Stimulated activated CD4-positive, alpha-beta T cell treated with anti-CD3 and anti-CD28 coated beads, Interleukin-4, amount 100 ng/mL, for 1 hour (primary cell): ENCODE data around the gene STK32C.
"Not testable (repeated sequence)": the region's sequence is repeated elsewhere in the genome, so short reads cannot be mapped to it uniquely, and the experiment has no call there.

Experiments used
- DNase-seq: peaks from one replicate; pipeline ENCODE4 v3.0.0-alpha.2; 2020

Gene STK32C

GRCh38 chr10:132316133-132316532 is 8.4 kb upstream of the STK32C start:
- DNase-seq = no peak

DNA sequence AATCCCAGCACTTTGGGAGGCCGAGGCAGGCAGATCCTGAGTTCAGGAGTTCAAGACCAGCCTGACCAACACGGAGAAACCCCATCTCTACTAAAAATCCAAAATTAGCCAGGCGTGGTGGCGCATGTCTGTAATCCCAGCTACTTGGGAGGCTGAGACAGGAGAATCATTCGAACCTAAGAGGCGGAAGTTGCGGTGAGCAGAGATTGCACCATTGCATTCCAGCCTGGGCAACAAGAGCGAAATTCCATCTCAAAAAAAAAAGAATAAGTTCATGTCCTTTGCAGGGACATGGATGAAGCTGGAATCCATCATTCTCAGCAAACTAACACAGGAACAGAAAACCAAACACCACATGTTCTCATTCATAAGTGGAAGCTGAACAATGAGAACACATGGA is 7.1 kb upstream of the STK32C start:
- not testable (repeated sequence) for DNase-seq

DNA sequence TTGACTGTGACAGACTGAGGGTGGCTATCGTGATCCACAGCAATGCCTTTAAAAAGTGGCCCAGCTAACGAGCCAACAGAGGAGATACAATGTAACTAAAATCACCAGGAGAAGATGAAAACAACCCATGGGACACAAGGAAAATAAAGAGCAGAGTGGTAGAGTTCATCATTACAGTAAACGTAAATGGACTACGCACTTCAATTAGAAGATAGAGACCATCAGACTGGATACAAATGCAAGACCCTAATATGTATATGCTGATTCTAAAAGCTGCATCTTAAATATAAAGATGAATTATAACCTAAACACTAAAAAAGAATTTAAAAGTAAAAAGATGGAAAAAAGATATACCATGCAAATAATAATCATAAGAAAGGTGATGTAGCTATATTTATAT is 6.6 kb upstream of the STK32C start:
- DNase-seq = no peak

DNA sequence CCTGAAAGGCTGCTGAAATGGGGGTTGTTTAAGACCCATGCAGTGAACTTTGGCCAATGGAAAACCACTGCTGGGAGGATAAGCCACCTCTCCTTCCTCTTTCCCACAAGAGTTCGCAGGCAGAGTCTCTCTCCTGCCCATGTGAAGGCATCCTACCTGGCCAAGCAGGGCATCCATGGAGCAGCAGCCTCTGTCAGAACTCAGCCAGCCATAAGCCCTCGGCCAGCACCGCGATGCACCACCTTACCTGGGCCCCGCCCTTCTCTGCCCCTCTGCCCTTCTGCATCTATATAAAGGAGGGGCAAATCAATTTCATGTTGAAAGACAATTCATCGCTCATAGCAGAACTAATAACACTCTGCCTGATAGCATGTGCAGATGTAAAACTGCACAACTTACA is 6.1 kb upstream of the STK32C start:
- no peak for DNase-seq

- DNase-seq = no peak
Observed at GRCh38 chr10:132313305-132313704, 5.6 kb upstream of the STK32C start.

- DNase-seq = no peak
Observed at GRCh38 chr10:132311338-132311939, 3.7 kb upstream of the STK32C start.

- DNase-seq = no peak
Observed at GRCh38 chr10:132310701-132311337, 3.1 kb upstream of the STK32C start.

GRCh38 chr10:132309879-132310591 is 2.3 kb upstream of the STK32C start:
- no peak for DNase-seq

DNA sequence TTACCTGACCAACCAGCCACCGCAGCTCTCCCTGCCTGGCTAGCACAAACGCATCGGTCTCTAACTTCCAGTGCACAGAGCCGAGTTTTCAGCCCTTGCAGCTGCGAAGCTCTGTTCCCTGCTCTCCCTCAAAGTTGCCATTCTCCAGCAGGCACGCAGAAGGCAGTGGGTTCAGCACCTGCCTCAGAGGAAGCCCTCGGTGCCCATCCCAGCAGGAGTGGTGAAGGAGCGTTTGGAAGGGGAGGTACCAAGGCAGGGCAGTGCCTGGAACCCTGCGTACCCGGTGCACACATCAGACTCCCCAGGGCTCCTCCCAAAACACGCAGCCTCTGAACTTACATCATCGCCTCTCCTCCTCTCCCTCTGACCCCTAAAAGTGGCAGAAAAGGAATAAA is 1.7 kb upstream of the STK32C start:
- no peak for DNase-seq

GRCh38 chr10:132308587-132309470 is 1.1 kb upstream of the STK32C start:
- no peak for DNase-seq

- peak; percentile 42 for DNase-seq
Observed at GRCh38 chr10:132306864-132307751, 642 bp downstream of the STK32C start.

DNA sequence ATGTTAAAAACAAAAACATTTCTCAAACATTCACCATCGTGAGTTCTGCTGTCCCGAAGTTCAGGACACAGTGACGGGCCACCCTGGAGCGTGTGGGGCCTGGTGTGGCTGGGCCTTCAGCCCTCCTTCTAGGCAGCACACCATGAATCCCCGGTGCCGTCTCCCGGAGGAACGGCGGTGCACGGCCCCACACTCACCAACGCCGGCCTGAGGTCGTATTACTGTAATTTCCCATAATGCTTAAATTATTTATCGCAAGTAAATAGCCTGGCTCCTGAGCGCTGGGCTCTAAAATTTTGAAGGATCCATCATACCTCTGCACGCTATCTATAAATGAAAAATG is 1.4 kb downstream of the STK32C start:
- DNase-seq = no peak

- DNase-seq = no peak
Observed at GRCh38 chr10:132305654-132306342, 2.0 kb downstream of the STK32C start.

GRCh38 chr10:132304756-132305509 is 2.8 kb downstream of the STK32C start:
- no peak for DNase-seq

DNA sequence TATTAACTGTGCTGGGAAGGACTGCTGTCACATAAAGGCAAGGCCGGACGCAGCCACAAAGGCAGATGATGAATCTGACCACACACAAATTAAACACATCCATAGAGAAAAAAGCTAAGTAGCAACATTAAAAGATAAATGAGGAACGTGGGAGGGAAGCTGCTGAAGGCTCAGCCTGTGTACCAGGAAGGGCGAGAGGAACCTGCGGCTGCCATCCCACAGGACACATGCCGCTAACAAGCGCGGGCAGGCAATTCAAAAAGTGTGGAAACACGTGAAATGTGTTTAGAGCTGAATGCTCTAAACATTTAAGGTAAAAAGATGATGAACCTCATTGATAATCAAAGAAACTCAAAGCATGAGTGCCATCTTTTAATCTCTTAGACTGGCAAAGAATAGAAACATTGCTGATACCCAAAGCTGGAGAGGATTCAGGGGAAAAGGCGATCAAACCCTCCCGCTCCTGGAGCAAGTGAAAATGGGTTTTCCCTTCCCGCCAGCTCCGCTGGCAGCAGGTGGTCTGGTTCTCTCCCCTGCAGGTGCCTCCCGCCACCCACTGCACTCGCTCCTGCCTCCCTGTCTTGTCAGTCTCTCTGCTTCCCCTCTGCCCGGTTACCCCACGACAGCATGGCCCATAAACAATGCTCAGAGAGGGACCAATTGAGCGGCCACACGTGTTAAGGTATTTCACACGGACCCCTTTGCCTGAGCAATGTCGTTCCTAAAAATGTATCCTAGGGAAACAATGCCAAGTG is 4.2 kb downstream of the STK32C start:
- no peak for DNase-seq

DNA sequence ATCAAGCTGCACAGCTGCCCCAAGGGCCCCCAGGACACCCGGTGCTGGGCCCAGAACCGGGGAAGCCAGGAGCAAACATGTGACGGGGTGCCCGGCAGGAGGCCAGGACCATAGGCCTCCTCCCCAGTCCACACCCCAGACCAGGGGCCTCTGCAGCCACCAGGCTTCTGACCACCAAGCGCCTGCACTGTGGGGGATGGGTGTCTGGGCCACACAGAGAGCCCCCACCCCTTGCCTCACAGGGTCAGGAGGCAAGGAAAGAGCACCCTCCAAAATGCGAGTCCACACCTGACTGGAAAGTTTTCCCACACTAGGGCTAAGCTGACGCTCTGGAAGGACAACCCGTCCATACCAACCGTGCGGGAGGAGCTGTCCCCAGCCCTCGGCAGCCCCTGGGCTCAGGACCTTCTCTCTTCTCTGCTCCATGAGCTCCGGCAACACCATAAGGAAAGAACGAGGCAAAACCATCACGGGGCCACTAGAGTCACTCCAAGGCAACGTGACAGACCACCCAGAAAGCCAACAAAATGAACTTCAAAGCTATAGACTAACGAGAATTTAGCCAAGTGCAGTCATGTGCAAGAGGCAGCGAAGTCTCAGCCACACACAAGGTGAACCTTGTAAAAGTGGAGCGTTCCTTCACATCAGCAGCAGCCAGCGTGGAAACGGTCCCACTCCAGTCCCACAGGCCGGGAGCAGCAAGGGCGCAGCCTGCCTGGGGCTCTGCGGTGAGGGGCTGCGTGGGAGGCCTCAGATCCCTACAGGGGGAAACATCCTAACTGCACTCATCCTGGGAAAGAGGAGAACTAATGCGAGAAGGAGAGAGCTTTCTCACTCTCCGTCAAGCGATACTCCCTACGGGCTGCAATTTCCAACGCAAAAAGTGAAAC is 5.1 kb downstream of the STK32C start:
- DNase-seq = no peak

- DNase-seq = no peak
Observed at GRCh38 chr10:132301371-132302330, 6.1 kb downstream of the STK32C start.

- no peak for DNase-seq
Observed at GRCh38 chr10:132300582-132300981, 7.2 kb downstream of the STK32C start.
